Measurements from ENCODE around the gene LIG1.

LIG1 gene
- 17.5 to 73.5 (median 34.5) reads per million in 17 experiments for total RNA-seq

GRCh38 chr19:48169939-48170803 is at the start of gene LIG1, which contains the start of gene ZSWIM9:
Gene LIG1, minus strand, starts transcription at chr19:48170344. Its CDS starts 4,778 bp downstream, at chr19:48165566.
Gene ZSWIM9, plus strand, starts transcription at chr19:48170680. Its CDS starts 1,123 bp downstream, at chr19:48171803.
- peak; percentile 96 to 98 (median 98) for DNase-seq

DNA sequence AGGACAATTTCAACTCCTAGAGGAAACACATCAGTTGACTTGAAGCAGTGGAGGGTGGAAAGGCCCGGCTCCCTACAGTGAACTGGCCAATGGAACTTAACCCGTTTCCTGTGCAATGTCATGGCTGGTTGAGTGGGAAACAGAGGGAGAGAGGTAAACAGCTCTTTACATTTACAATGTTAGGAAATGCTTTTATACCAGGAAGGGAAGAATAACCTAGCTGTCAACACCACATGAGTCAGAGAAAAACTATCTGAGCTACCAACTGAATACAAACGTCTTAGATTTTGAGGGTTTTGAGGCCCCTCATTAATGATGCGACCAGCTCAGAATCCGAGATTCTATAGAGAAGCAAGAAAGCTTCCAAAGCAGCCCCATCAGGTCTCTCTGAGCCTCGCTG is 48.9 kb upstream of the LIG1 start:
- no peak for DNase-seq

- no peak for DNase-seq
These were observed 46.8 kb upstream of the LIG1 start for GRCh38 chr19:48216933-48217332.

DNA sequence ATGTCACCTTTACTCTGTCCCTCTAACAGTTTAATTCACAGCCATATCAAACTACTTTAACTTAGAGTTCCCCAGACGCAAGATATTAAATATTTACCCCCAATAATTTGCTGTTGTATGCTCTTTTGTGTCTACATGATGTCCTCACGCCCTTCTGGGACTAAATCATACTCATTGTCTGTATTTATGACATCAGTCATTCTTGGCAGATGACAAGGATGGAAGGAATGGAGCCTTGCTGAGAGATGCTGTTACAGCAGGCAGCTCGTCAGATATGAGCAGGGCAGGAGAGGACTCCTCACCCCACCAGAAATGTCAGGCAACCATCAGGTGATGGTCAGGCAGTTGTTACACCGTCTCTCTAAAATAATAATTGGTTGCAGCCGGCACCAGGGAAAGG is 43.8 kb upstream of the LIG1 start:
- DNase-seq, result no peak

DNA sequence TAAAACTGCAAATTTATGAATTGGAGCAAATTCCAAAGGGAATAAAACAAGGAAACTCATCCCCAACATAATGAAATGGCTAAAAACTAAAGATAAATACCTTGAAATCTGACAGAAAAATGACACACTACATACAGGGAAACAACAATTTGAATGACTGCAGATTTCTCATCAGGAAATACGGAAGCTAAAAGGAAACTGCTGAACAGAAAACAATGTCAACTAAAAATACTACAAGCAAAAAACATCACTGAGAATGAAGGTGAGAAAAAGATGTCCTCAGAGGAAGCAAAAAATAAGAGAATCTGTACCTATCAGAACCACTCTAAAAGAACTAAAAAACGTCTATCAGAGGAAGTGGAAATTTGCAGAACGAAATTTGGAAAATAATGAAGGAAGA is 39.9 kb upstream of the LIG1 start:
- no peak for DNase-seq

- peak in 3 of 4 experiments; percentile 15 to 52 (median 41) for DNase-seq
These were observed 36.4 kb upstream of the LIG1 start for GRCh38 chr19:48206397-48207093.

DNA sequence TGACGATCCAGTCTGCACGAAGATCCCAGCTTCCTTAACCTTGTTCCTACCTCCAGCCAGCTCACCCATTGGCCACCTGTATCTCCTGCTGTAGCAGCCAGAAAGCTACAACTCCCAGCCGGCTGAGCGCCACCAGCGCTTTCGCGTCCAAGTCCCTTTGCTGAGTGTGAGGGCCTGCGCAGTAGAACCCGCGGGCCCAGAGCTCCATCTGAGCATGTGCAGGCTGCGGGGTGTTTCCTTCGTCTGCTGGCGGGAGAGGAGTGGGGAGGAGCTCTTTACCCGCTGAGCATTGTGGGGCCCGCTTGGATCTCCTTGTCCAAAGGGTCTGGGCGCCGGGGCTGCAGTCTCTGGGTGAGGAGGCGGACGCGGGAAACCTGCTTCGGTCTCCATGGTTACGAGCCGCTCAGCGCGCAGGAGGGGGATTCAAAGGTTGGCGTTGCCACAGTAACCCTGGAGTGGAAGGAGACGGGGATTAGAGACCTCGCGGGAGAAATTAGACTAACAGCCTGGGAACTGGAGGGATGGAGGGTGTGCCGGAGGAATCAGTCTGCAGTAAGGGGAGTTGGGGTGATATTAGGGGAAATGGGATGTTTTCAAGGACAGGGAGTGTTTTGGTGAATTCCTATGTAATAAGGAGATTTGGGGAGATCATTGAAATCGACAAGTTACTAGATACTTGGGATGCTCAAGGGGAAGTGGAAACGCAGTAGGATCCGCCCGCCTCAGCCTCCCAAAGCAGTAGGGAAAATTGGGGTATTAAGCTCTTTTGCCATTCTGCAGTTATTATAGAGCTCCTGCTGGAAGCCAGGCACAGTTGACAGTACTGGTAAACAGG is 33.9 kb upstream of the LIG1 start:
- DNase-seq, result peak; percentile 92 to 95 (median 94)

DNA sequence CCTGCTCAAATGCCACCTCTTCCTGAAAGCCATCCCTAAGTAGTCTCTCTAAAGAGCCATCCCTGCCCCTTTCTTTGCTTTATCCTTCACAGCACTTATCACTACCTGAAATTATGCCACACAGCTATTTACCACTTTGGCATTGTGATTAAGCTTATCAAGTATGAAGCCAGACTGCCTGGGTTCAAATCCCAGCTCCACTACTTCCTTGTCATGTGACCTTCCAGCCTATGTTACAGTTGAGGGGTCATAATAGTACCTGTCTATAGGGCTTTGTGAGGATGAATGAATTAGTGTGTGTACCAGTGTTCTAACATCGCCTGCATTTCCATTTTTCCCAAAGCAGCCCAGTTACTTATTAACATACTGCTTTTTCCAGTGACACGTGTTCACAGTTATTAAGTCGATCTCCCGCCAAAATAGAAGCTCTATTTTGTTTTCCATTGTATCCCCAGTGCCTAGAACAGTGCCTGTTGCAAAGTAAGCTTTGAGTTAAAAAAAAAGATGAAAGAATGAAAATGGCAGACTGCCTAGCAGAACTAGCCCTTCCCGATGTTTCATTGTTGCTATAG is 33.2 kb upstream of the LIG1 start:
- peak in 1 of 4 experiments; percentile 7 for DNase-seq

- no peak for DNase-seq
These were observed 27.0 kb upstream of the LIG1 start for GRCh38 chr19:48196933-48197665.

GRCh38 chr19:48196321-48196763 is 26.2 kb upstream of the LIG1 start:
- no peak for DNase-seq

DNA sequence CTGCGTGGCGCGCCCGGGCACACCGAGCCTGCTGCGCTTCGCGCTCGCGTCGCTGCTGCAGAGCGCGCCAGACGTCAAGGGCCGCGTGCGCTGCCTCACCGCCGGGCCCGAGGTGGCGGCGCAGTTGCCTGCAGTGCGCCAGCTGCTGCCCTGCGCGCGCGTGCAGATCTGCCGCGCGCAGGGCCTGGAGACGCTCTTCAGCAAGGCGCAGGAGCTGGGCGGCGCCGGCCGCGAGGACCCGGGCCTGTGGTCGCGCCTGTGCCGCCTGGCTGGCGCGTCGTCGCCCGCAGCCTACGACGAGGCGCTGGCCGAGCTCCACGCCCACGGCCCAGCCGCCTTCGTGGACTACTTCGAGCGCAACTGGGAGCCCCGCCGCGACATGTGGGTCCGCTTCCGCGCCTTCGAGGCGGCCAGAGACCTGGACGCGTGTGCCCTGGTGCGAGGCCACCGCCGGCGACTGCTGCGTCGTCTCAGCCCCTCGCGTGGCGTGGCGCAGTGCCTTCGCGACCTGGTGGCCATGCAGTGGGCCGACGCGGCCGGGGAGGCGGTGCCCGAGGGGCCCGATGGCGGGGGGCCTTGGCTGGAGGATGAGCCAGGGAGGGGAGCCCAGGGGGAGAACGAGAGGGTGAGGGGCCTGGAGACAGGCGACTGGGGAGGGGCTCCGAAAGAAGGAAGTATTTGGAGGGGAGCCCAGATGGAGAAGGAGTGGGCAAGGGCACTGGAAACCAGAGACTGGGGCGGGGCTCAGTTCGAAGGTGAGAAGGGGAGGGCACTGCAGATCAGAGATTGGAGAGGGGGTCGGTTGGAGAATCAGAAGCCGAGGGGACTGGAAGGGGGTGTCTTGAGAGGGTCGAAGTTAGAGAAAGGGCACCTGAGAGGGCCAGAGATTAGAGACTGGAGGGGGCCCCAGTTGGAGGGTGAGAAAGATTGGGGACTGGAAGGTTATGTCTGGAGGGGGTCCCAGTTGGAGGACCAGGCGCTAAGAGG is 25.0 kb upstream of the LIG1 start:
- DNase-seq, result no peak

DNA sequence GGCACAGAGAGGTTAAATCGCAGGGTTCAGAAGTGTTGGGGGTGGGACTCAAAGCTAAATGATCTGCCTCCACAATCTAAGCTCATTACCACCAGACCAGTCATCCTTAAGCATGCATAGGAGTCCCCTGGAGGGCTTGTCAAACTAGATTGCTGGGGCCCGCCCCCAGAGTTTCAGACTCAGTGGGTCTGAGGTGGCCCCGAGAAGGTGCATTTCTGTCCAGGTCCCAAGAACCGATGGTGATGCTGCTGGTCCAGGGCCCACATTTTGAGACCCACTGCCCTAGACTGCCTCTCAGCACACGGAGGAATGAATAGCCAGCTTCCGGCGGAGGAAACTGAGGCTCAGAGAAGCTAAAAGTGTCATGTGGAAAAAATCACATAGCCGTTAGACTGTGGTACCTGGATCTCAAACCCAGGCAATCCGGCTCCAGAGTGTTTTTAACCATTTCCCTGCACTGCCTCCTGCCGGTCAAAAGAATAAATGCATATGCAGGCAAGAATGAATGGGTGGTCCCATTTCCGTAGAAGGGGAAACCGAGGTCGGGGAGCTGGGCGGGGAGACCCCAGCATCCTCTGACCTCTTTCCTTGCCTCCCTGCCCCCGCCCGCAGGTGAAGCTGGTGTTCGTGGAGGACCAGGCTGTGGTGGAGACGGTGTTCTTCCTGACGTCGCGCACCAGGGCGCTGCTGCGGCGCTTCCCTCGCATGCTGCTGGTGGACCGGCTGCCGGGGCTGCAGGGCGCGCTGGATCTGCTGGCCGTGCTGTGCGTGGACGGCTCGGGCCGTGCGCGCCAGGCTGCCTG is 24.1 kb upstream of the LIG1 start:
- DNase-seq, result peak; percentile 11 to 48 (median 28)

- no peak for DNase-seq
These were observed 22.6 kb upstream of the LIG1 start for GRCh38 chr19:48192750-48193149.

- no peak for DNase-seq
These were observed 20.7 kb upstream of the LIG1 start for GRCh38 chr19:48190885-48191284.

- peak in 1 of 4 experiments; percentile 20 for DNase-seq
These were observed 20.2 kb upstream of the LIG1 start for GRCh38 chr19:48190288-48190884.

- no peak for DNase-seq
These were observed 16.4 kb upstream of the LIG1 start for GRCh38 chr19:48186541-48186991.

GRCh38 chr19:48186015-48186414 is 15.9 kb upstream of the LIG1 start:
- DNase-seq, result no peak

GRCh38 chr19:48183356-48183755 is 13.2 kb upstream of the LIG1 start:
- no peak for DNase-seq

DNA sequence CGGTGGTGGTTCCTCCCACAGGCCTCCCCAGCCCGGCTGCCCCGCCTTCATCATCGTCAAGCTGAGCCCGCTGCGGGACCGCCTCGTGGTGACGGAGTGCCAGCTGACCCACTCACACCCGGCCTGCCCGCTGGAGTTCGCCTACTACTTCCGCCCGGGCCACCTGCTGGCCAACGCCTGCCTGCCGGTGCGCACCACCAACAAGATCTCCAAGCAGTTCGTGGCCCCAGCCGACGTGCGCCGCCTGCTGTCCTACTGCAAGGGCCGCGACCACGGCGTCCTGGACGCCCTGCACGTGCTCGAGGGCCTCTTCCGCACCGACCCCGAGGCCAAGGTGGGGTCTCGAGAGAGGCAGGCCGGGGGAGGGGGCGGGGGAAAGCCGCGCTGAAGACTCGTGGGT is 12.3 kb upstream of the LIG1 start:
- DNase-seq, result no peak

Data from suppressor macrophage (primary cell).